Skin of body (tissue), 3 donors: ENCODE data around the gene NAA38. TPM values are rescaled to one million over a fixed set of nuclear protein-coding genes. Genes with fewer than 3 reads are reported as not detected.
"Not testable (repeated sequence)": the region's sequence is repeated elsewhere in the genome, so short reads cannot be mapped to it uniquely, and the experiment has no call there.

Source experiments
- DNase-seq: peaks from one replicate; lab custom pipeline; 2025; lab: John Stamatoyannopoulos, UW
- small RNA-seq: library from RNA; depleted of rRNA; stranded (forward); fragments of <200 nt; gene quantifications from one replicate; pipeline ENCODE3, GENCODE V24; 2014; ENCODE audit warnings: low replicate concordance
- total RNA-seq: library from RNA; depleted of rRNA; stranded (reverse); fragments of >200 nt; gene quantifications from one replicate; pipeline ENCODE4 v1.2.3, GENCODE V29; 2014

Gene NAA38
- total RNA-seq, 1 donor from 2014 or later, result 39.9 TPM

GRCh38 chr17:7824021-7824924 lies 33.1 kb downstream of the NAA38 start:
- DNase-seq, result no peak

- DNase-seq, result no peak
Observed at GRCh38 chr17:7823581-7824001, 33.8 kb downstream of the NAA38 start.

- no peak for DNase-seq
Observed at GRCh38 chr17:7822126-7822525, 35.2 kb downstream of the NAA38 start.

GRCh38 chr17:7820231-7820630 lies 37.1 kb downstream of the NAA38 start:
- no peak for DNase-seq

GRCh38 chr17:7818746-7819645 lies 38.4 kb downstream of the NAA38 start:
- DNase-seq, result no peak

GRCh38 chr17:7818026-7818425 lies 39.3 kb downstream of the NAA38 start:
- no peak for DNase-seq

- DNase-seq, result no peak
Observed at GRCh38 chr17:7817643-7817964, 39.8 kb downstream of the NAA38 start.

- no peak for DNase-seq
Observed at GRCh38 chr17:7816926-7817642, 40.3 kb downstream of the NAA38 start.

GRCh38 chr17:7814969-7815368 lies 42.4 kb downstream of the NAA38 start:
- DNase-seq, result no peak

- no peak for DNase-seq
Observed at GRCh38 chr17:7811251-7811650, 46.1 kb downstream of the NAA38 start.

- not testable (repeated sequence) for DNase-seq
Observed at GRCh38 chr17:7809791-7810343, 47.5 kb downstream of the NAA38 start.

- no peak for DNase-seq
Observed at GRCh38 chr17:7809086-7809790, 48.1 kb downstream of the NAA38 start.

GRCh38 chr17:7807206-7807605 lies 50.2 kb downstream of the NAA38 start:
- no peak for DNase-seq

Small RNA genes lying within 50 kb of the gene (small RNA-seq; reads per million reads assigned to genes)
- 13.7 reads per million, percentile 93 among the genes with 10 or more reads in this experiment for gene SCARNA21

Other genes with a start within 250 kb of the NAA38 start
- gene FXR2, start 242.7 kb downstream of the NAA38 start, total RNA-seq, result 25.5 TPM
- 33.8 TPM for gene SAT2, start 229.7 kb downstream of the NAA38 start, total RNA-seq
- 0.49 TPM for gene SHBG, start 227.4 kb downstream of the NAA38 start, total RNA-seq
- gene ATP1B2, start 206.6 kb downstream of the NAA38 start, total RNA-seq, result 2.9 TPM
- gene TP53, start 170.1 kb downstream of the NAA38 start, total RNA-seq, result 30.2 TPM
- gene WRAP53, start 169.1 kb downstream of the NAA38 start, total RNA-seq, result 3.2 TPM
- 3.9 TPM for gene EFNB3, start 152.4 kb downstream of the NAA38 start, total RNA-seq
- gene DNAH2, start 139.8 kb downstream of the NAA38 start, total RNA-seq, result 0.10 TPM
- gene KDM6B, start 23.3 kb downstream of the NAA38 start, total RNA-seq, result 30.6 TPM
- 3.6 TPM for gene TMEM88, start 2.5 kb downstream of the NAA38 start, total RNA-seq
- 7.7 TPM for gene CYB5D1, start 444 bp upstream of the NAA38 start, total RNA-seq
- 111 TPM for gene CHD3, start 31.2 kb upstream of the NAA38 start, total RNA-seq
- 9.3 TPM for gene RNF227, start 58.7 kb upstream of the NAA38 start, total RNA-seq
- gene KCNAB3, start 72.3 kb upstream of the NAA38 start, total RNA-seq, result 2.2 TPM
- gene TRAPPC1, start 74.4 kb upstream of the NAA38 start, total RNA-seq, result 26.0 TPM
- 25.4 TPM for gene CNTROB, start 74.6 kb upstream of the NAA38 start, total RNA-seq
- gene GUCY2D, start 145.1 kb upstream of the NAA38 start, total RNA-seq, result 0.39 TPM
- gene ALOX15B, start 181.5 kb upstream of the NAA38 start, total RNA-seq, result 0.89 TPM
- 10.9 TPM for gene ALOX12B, start 230.2 kb upstream of the NAA38 start, total RNA-seq